NK-92 (cell line): ENCODE results near the gene LHX3.

Experiments used
- DNase-seq: peaks from one replicate; lab custom pipeline; 2025; ENCODE audit not compliant: unreplicated experiment; lab: John Stamatoyannopoulos, UW

Gene LHX3

DNA sequence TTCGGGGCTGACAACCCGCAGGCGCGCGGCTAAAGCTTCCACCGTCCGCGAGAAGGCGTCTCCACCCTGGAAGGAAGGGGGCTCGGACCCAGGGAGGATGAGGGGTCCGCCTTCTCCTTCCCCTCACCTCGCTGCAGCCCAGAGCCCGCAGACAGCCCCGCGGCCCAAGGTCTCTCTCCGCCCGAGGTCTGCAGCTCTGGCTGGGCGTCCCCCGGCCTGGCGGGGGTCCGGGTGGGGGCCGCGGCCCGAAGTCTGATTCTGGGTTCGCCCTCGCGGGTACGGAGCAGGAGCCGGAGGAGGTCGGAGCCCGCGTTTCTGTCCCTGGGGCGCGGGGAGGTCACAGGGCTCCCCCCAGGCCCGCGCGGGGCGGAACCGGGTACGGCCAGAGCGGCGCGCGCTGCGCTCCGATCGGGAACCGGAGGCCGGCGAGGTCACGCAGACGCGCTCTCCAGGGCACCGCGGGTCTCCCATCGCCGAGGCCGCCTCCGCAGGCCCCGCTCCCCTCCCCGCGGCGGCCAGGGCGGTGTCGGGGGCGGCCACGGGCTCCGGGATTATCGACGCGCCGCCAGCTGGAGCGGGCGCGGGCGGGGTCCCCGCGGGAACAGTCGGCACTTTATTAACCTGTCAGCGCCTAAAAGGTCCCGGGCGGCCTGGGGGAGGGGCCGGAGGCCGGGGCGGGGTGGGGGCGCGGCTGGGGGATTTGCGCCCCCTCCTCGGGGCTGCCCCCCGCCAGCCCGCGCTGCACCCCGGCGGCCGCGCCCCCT lies 11.6 kb downstream of the LHX3 start:
- DNase-seq, result no peak

DNA sequence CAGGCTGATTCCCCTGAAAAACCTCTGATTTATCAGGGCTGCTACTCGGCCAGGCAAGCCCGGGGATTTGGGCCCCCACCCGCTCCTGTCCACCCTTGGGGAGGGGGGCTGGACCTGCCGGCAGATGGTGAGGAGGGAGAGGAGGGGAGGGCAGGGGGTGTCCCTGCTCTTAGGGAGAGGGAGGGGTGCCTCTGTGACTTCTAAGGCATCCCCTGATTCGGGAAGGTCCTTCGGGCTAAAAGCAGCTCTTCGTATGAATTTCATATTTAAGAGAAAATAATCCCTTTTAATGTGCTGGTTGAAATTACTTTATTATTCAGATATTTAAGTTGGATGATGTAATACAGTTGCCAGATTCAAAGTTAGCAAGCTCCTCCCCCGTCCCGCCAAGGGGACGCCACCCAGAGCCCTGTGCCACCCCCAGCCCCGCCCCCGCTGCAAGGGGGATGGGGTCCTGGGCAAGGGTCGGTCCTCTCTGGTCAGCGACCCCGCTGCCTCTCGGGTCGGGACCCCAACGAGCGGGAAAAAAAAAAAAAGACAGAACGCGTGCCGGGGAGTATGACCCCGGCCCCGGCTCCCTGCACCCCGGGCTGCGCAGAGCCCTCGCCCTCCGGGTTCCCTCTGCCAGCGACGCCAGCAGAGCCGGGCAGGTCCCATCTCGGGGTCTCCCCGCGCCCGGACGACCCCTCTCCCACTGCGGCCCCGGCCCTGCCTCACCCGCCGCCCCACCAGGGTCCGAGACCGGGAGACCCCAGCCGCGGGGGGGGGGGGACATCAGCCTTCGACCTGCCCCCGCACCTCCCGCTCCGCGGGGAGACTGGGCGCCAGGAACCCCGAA lies 12.4 kb downstream of the LHX3 start:
- DNase-seq, result no peak

DNA sequence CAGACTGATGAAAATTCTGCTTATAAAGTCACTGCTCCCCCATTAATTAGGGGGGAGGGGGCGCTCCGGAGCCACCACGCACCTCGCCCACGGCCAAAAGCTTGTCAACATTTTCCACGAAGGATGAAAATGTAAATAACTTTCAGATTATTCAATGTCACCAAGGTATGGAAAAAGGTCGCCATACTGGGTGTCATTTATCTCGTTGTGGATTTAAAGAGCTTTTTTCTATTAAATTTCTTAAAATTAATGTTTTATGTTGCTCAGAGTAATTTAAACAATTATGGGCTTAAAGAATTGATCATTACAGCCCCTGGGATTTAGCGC lies 13.0 kb downstream of the LHX3 start:
- DNase-seq, result no peak

DNA sequence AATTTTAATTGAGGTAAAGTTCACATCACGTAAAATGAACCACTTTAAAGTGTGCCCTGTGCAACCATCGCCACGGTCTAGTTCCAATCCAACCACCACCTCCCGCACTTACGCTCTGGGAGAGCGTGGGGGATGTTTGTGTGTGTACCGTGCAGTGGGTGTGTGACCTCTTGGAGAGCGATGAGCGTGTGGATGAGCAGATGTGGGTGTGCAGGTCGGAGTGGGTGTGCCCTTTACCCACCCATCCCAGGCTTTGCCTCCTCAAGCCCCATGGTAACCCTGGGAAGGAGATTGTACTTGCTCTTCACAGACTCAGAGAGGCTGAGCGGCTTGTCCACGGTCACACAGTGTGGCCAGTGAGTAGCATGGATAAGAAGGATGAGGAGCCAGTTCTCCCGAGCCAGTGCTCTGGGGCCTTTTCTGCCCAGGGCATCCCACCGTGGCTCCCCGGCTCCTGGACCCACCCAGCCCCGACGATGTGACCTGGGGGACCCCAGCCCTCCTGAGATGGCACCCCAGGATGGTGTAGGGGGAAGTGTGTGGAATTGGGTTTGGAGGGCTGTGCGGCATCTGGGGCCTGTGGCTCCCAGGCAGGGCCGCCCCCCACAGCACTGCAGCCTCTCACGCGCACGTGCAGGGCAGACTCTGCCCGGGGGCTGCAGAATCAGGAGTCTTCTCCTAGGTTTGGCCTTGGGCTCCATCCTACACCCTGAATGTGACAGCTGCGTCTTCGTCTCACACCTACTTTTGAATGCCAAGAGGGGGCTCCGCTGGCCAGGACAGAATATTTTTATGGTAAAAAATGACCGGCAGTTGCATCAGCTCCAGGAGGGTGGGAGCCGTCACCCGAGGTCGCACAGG lies 13.6 kb downstream of the LHX3 start:
- DNase-seq, result no peak

DNA sequence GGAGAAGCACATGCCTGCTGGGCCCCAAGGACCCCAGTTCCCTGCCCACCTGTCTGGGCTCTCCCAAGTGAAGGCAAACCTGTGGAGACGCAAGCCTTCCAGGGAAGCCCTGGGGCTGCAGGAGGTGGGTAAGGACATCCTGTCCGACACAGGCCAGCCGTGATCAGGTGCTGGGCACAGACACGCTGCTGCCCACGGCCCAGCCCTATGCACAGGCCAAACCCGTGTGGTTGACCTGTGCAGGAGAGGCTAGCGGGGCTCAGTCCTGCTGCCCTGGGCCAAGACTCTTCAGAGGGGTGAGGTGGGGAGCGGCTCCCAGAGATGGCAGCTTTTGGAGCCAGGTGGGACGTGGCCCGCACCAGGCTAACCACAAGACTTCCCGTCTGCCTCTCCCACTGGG lies 14.3 kb downstream of the LHX3 start:
- DNase-seq, result no peak

DNA sequence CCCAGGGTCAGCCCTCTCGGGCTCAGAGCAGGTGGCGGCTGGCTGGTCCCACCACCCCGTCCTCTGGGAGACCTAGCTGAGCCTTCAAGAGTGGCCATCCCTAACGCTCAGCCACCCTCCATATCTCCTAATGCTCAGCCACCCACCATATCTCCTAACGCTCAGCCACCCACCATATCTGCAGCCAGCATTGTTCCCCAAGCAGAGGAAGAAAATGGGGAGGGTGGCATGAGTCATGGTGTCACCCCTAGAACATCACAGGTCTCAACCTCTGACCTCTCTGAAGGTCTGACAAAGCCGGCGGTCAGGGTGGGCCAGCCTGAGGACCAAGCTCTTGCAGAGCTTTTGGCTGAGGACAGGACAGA lies 14.7 kb downstream of the LHX3 start:
- no peak for DNase-seq

DNA sequence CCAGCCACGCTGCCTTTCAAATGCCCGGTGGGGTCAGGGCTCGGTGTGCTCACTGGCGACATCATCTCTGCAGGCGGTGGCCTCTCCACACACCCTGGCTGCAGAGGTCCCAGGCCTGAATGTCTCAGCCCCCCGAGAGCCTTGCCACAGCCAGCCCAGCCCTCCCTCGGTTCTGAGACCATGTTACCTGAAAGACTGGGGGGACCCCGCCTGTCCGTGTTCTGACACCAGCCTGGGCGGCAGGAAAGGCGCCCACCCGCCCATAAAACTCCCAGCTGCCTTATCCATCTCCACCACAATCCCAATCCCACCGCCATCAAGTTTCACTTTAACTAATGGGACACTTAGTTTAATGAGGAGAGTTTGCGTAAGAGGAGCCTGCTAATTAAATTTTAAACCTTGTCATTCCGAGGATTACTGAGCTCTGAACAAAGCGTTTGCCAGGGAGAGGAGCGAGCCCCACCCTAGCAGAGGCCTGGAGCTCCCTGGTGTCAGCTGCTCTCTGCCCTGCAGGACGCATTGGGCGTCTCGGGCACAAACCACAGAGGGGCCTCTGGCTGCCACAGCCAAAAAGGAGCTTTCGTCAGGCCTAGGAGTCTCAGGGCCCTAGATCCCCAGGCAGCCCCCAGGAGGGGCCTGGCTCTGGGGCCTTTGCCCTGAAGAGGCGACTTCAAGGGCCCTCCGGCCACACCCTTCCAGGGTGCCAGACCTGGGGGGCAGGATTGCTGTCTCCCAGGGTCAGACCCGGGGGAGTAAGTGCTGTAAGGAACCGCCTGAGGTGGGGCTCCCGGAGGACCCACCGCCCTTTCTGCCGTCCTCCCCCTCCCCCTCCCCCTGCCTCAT lies 15.3 kb downstream of the LHX3 start:
- DNase-seq, result no peak

DNA sequence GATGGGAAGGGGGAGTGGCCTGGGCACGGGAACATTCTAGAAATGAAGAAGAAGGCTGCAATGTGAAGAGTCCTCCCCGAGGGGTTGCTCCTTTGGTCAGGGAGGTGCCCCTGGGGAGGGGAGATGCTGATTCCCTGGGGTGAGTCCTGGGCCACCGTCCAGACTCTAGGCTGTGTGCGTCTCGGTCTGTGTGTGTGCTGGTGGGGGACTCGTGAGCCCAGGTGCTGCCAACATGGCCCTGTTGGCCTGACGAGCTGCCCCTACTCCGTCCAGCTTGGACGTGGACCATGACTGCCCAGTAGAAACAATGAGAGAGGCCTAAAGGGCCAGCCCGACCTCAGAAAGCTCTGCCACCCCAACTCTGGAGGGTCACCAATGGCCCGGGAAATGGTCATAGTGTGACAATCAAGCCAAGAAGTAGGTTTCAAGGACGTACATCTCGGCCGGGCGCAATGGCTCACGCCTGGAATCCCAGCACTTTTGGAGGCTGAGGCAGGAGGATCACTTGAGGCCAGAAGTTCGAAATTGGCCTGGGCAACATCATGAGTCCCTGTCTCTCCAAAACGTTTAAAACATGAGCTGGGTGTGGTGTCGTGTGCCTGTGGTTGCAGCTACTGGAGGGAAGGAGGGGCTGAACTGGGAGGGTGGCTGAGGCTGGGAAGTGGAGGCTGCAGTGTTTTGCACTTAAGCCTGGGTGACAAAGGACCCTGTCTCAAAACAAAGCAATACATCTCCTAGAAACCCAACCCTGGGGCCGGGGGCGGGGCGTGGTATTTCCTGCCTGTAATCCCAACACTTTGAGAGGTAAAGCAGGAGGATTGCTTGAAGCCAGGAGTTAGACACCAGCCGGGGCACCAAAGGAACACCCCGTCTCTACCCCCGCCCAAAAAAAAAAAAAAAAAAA lies 17.0 kb downstream of the LHX3 start:
- DNase-seq, result no peak

DNA sequence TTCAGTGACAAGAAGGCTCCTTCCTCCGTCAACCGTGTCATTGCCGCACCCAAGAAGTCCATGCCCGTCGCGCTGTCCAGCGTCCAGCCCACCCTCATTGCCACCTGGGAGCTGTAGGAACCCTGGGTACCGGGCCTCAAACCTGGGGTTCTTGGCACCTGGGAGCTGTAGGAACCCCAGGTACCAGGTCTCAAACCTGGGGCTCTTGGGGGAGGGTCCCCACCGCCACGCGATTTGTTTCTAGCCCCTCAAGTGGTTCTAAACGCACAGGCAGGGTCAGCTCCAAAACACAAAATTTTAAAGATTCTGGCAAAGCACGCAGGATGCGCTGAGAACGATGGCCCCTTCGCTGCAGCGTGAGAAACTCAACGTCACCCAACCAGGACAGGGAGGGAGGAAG lies 17.7 kb downstream of the LHX3 start:
- no peak for DNase-seq

DNA sequence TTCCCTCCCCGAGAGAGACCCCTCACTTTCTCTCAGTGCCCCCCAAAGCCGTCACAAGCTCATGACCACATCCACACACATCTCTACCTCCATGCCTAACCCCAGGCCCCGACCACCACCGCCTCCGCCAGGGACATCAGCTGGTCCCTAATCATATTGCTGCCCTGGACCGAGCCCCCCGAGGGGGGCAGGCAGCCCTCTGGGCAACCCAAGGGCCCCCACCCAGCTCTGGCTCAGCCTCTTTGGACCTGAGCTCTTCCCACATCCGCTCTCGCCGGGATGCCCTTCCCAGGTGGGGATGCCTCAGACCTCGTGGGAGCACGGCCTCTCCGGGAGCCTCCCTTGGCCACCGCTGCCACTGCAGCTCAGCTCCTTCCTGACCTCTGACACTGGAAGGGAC lies 18.5 kb downstream of the LHX3 start:
- DNase-seq, result no peak

DNA sequence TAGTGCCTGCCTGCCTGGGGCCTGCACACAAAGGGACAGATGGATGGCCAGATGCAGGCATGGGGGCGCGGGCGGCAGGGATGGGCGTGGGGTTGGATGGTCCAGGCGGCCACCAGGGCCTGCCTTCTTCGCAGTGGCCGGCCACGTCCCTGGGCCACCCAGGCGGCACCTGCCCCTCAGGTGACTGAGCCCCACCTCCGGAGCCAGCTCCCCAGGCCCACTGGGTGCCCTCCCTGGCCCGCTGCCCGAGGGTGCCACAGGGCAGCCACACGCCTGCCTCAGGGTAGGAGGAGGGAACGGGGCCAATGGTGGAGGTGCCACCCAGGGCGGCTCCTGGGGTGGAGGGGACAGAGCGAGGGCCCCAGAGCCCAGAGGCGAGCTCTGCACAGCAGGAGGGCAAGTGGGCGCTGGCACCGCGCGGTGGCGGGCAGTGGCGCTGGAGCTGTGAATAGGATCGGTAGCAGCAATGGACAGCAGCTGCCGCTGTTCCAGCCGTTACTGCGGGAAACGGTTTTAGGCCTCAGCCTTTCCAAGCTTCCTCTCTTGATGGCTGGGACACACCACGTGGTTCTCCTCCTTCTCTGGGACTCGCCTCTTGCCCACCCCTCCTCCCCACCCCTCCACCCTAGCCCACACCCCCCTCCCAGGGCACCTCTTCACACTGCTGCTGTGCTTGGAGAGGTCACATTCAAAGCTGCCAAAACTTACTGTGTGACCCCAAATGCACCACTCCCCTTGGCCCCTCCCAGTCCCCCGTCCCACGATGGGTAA lies 19.1 kb downstream of the LHX3 start:
- no peak for DNase-seq

DNA sequence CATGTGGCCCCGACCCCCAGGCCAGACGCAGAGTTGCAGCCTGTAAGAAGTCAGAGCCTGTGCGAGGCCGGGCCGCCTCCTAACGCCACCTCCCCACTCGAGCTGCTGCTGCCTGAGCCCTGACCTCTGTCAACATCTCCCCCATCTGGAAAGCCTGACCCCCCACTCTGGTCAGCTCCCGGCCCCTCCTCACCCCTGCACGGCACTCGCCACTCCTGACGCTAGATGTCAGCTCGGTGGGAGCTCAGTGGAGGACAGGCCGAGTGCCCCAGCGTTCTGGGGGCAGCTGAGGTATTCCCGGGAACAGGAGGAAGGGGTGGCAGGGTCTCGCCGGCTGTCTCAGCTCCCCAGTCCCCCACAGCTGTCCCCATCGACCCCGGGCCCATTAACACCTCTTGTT lies 19.9 kb downstream of the LHX3 start:
- DNase-seq, result no peak

DNA sequence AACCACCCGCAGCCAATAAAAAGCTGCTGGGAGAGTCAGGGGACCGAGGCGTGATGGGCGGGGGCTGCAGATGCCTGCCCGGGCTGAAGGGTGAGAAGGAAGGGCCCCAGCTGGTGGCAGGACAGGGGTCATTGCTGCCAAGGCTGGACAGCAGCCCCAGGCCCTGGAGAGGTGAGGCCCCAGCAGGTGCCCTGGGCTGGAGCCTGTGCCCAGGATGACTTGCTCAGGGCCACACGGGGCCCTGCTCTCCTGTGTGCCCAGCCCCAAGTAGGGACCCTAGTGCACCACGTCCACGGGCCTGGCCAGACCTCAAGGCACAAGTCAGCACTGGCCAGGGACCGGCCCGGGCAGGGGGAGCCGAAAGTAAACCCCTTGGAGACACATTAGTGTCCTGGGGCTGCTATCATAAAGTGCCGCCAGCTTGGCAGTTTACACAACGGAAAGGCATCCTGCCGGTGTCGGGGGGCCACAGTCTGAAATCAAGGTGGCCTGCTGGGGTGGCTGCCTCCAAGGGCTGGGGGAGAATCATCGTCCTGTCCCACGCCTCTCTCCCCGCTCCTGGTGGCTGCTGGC lies 22.0 kb downstream of the LHX3 start:
- DNase-seq, result no peak

DNA sequence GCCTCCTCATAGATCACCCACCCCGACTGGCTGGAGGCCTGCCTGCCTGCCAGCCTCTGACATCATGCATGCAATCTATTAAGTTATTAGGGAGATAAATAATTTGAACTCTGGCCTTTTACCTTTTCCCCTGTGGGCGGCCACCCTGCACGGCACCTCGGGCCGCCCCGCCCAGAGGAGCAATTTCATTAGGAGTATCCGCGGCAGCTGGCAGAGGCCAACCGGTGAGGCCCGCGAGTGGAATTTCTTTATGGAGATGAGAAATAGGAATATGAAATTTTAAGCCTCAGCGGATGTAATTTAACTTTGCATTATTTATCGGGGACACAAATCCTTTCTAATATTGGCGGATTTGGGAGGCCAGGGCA lies 22.5 kb downstream of the LHX3 start:
- no peak for DNase-seq

DNA sequence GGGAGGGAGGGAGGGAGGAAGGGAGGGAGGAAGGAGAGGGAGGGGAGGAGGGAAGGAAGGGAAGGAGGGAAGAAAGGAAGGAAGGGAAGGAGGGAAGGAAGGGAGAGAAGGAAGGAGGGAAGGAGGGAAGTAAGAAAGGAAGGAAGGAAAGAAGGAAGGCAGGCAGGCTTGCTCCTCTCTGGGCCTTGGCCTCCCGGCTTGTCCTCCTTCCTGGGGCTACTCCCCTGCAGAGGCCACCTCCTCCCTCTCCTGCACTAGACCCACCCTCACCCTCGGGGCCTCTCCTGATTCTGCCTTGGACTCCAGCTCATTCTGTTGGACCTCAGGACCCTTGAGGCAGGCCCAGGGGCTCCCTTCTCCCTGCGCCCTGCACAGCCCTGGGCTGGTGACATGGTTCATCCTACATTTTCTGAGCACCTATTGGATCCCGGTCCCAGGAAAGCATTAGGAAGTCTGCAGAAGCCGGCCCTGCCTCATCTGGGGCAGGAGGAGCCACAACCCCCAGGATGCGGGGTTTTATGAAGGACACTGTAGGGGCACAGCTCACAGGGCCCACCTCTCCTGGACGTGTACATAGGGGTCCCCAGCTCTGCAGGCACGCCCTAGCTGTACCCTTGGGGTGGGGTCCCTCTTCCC lies 23.0 kb downstream of the LHX3 start:
- DNase-seq, result no peak

DNA sequence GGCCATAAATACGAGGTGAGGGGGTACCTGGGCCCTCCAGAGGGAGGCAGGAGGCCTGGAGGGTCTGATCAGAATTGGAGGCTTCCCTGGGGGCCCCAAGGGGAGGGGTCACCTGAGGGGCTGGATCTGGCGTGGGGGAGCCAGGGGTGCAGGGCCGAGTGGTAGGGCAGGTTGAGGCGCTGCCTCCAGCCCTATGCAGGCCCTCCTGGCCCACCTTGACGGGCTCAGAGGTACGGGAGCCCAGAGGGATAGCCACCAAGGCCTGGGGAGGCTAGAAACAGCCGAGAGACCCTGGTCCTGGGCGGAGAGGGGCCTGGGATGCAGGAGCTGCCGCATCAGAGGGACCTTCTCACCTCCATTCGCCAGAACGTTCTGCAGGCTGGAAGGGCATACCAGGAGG lies 24.3 kb downstream of the LHX3 start:
- DNase-seq, result no peak

DNA sequence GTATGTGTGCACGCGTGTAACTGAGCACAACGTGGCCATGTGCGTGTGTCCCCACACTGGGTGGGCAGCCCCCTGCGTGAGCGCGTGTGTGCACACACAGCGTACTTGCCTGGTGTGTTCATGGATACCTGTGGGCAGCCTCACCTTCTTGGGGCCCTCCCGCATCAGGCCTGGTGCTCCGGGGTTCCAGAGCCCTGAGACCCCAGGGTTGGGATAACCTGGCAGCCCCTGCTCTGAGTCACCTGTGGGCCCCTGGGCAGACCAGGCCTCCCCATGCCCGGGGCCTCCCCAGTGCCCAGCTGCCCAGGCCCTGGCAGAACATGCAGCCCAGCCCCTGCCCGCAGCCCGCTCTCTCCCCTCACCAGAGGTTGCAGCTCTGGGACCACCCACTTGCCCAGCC lies 25.2 kb downstream of the LHX3 start:
- no peak for DNase-seq

DNA sequence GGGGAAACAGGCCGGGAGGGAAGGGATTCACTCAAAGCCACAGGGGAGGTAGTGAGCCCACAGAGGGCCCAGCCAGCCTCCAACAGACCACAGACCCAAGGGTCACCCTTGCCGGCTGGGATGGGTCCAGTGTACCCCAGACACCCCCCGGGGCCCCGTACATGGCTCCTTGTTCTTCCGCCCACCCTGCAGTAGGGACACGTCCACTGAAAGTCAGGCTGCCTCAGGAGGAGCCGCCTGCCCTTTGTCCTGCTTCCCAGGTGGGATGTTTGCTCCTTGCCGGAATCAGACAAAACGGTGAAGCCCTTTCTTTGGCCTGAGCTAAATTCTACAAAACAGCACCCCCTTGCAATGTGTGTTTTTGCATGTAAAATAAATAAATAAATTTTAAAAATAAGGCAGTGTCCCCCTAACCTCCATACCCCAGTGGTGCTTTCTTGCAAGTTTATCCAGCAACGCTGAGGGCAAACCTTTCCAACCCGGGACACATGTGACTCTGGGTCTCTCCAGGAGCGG lies 25.8 kb downstream of the LHX3 start:
- no peak for DNase-seq
